Liver (tissue), 9 donors: ENCODE results near the gene FOXD2. TPM values are rescaled to one million over a fixed set of nuclear protein-coding genes. Genes with fewer than 3 reads are reported as not detected.

Experiments
- DNase-seq: peaks from one replicate; pipeline ENCODE4 v3.0.0-alpha.2; 2017; ENCODE audit warnings: low spot score
- H3K27ac ChIP-seq, 2 donors: one replicate each; pipeline ENCODE4 v1.7.0; 2013; ENCODE audit warnings: inconsistent platforms in 2 of 2, low read length in 2 of 2, control low read depth in 1 of 2, low read depth in 1 of 2, mild to moderate bottlenecking in 1 of 2
- H3K27me3 ChIP-seq, 4 donors: one replicate each; pipeline versions ENCODE4 v1.6.1 to v1.7.0; 2013; ENCODE audit warnings: low read length in 3 of 4, inconsistent platforms in 1 of 4, mild to moderate bottlenecking in 1 of 4, moderate library complexity in 1 of 4; ENCODE audit not compliant: control insufficient read depth in 4 of 4, insufficient read depth in 4 of 4
- H3K36me3 ChIP-seq, 4 donors: one replicate each; pipeline versions ENCODE4 v1.6.1 to v1.7.0; 2013; ENCODE audit warnings: low read length in 3 of 4, mild to moderate bottlenecking in 3 of 4, low read depth in 1 of 4, moderate library complexity in 1 of 4; ENCODE audit not compliant: control insufficient read depth in 4 of 4, insufficient read depth in 3 of 4
- H3K4me1 ChIP-seq, 4 donors: one replicate each; pipeline versions ENCODE4 v1.6.1 to v1.7.0; 2013; ENCODE audit warnings: low read length in 3 of 4, mild to moderate bottlenecking in 3 of 4, moderate library complexity in 1 of 4; ENCODE audit not compliant: control insufficient read depth in 4 of 4, insufficient read depth in 4 of 4
- H3K4me3 ChIP-seq, 3 donors: one replicate each; pipeline versions ENCODE4 v1.6.1 to v1.7.0; 2013; ENCODE audit warnings: low read length in 3 of 3, control low read depth in 1 of 3, low read depth in 1 of 3, mild to moderate bottlenecking in 1 of 3
- H3K9ac ChIP-seq, 2 donors: one replicate each; pipeline ENCODE4 v1.7.0; 2013; ENCODE audit warnings: low read length in 2 of 2, mild to moderate bottlenecking in 2 of 2, moderate library complexity in 2 of 2, control low read depth in 1 of 2, low read depth in 1 of 2
- H3K9me3 ChIP-seq, 4 donors: one replicate each; pipeline versions ENCODE4 v1.6.1 to v1.7.0; 2013; ENCODE audit warnings: low read length in 3 of 4; ENCODE audit not compliant: control insufficient read depth in 4 of 4
- CTCF ChIP-seq: fragments of 150-350 bp; IDR thresholded peaks from 2 replicates; pipeline ENCODE4 v1.5.1; 2017; ENCODE audit warnings: improper control_type of control experiment, low read depth, low read length; ENCODE audit not compliant: missing input control
- FOXA1 ChIP-seq: IDR thresholded peaks from 2 replicates; pipeline ENCODE4 v1.6.1; 2016; ENCODE audit warnings: antibody characterized with exemption
- FOXA2 ChIP-seq: IDR thresholded peaks from 2 replicates; pipeline ENCODE4 v1.6.1; 2016; ENCODE audit warnings: antibody characterized with exemption
- GABPA ChIP-seq, 2 donors: IDR thresholded peaks in 1 of 2; conservative IDR thresholded peaks in 1 of 2; 2 replicates each; pipeline ENCODE4 v1.6.1; 2016; ENCODE audit warnings: antibody characterized with exemption in 2 of 2, mild to moderate bottlenecking in 1 of 2, moderate library complexity in 1 of 2
- HNF4A ChIP-seq, 2 donors: conservative IDR thresholded peaks; 2 replicates each; pipeline ENCODE4 v1.6.1; 2016; ENCODE audit warnings: antibody characterized with exemption in 2 of 2, mild to moderate bottlenecking in 2 of 2
- JUND ChIP-seq, 2 donors: IDR thresholded peaks; 2 replicates each; pipeline ENCODE4 v1.6.1; 2016; ENCODE audit warnings: antibody characterized with exemption in 2 of 2
- NR2F2 ChIP-seq: IDR thresholded peaks from 2 replicates; pipeline ENCODE4 v1.6.1; 2016; ENCODE audit warnings: antibody characterized with exemption
- RAD21 ChIP-seq, 2 donors: IDR thresholded peaks; 2 replicates each; pipeline ENCODE4 v1.6.1; 2016; ENCODE audit warnings: antibody characterized with exemption in 2 of 2, mild to moderate bottlenecking in 2 of 2
- RXRA ChIP-seq, 2 donors: IDR thresholded peaks; 2 replicates each; pipeline ENCODE4 v1.6.1; 2017 to 2018; ENCODE audit warnings: antibody characterized with exemption in 2 of 2, mild to moderate bottlenecking in 1 of 2
- SP1 ChIP-seq: IDR thresholded peaks from 2 replicates; pipeline ENCODE4 v1.6.1; 2018; ENCODE audit warnings: antibody characterized with exemption, mild to moderate bottlenecking
- TAF1 ChIP-seq: conservative IDR thresholded peaks from 2 replicates; pipeline ENCODE4 v1.6.1; 2016; ENCODE audit warnings: antibody characterized with exemption, mild to moderate bottlenecking
- WGBS: extraction: QIAGEN DNeasy Blood & Tissue Kit; methylation state at CpG from one replicate; pipeline ENCODE4 v1.1.7; 2013; 5-methylcytosine and 5-hydroxymethylcytosine counted together
- polyA plus RNA-seq, 2 donors: library from polyadenylated mRNA; stranded (reverse) in 1 of 2; unstranded in 1 of 2; fragments of 200-250 nt in 1 of 2; fragments of >200 nt in 1 of 2; fragmentation: Nextera tagmentation in 1 of 2; extraction: Ambion mirVana in 1 of 2; gene quantifications; one replicate each; pipeline versions ENCODE4 v1.2.1 to v1.2.3, GENCODE V29; 2013 to 2015
- total RNA-seq, 2 donors: library from RNA; depleted of rRNA; stranded (reverse); fragments of >200 nt; gene quantifications; one replicate each; pipeline ENCODE4 v1.2.3, GENCODE V29; 2014
- TF ChIP-seq, protein P1 (sequence below): IDR thresholded peaks from 2 replicates; pipeline ENCODE4 v1.6.1; 2016; ENCODE audit warnings: antibody characterized with exemption
- TF ChIP-seq, protein P2 (sequence below): IDR thresholded peaks from 2 replicates; pipeline ENCODE4 v1.6.1; 2016; ENCODE audit warnings: antibody characterized with exemption
- TF ChIP-seq, protein P3 (sequence below): IDR thresholded peaks from 2 replicates; pipeline ENCODE4 v1.6.1; 2016; ENCODE audit warnings: antibody characterized with exemption, mild to moderate bottlenecking
- donor health status: healthy.
- donor health status: healthy.
- donor health status: healthy.
- donor health status: healthy.
- donor health status: healthy.

FOXD2 gene
- total and polyA plus RNA-seq, 4 donors: 0.05 to 0.17 (median 0.08) TPM; not detected in 1

- TF ChIP-seq, protein P1, sequence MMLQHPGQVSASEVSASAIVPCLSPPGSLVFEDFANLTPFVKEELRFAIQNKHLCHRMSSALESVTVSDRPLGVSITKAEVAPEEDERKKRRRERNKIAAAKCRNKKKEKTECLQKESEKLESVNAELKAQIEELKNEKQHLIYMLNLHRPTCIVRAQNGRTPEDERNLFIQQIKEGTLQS: no peak
- TF ChIP-seq TAF1 (no peak), HNF4A (conservative IDR thresholded peaks at IDR 0.05) (no peak)
These were observed 10.8 kb downstream of the FOXD2 start for GRCh38 chr1:47448462-47449222.

GRCh38 chr1:47449822-47450552, 12.1 kb downstream of the FOXD2 start:
- WGBS: 14% methylated on average over 36 of the region's 36 CpGs
- DNase-seq: peak; percentile 60
- Histone ChIP-seq H3K4me1 (peaks cover 0 to 10% (median 7%) of the 10 kb centered on the region in 4 donors), H3K9ac (no peak overlapping the region), H3K27me3 (peaks cover 0 to 18% (median 7%) of the 10 kb centered on the region in 4 donors), H3K9me3 (peaks cover 0 to under 1% (median 0%) of the 10 kb centered on the region in 4 donors), H3K4me3 (no peak overlapping the region), H3K27ac (no peak overlapping the region), H3K36me3 (no peaks in the 10 kb centered on the region)
- TF ChIP-seq RXRA (IDR thresholded peaks at IDR 0.05): peak; percentile 47 to 59
- TF ChIP-seq CTCF: peak; percentile 70
- TF ChIP-seq RAD21 (IDR thresholded peaks at IDR 0.05): peak; percentile 87 to 93
- no peak for TF ChIP-seq FOXA2
- TF ChIP-seq HNF4A (conservative IDR thresholded peaks at IDR 0.05): peak in 1 of 2 donors; percentile 31

More at GRCh38 chr1:47448462-47449222, 10.8 kb downstream of the FOXD2 start:
- Histone ChIP-seq H3K4me3 (no peak overlapping the region), H3K4me1 (peaks cover 0 to 17% (median 9%) of the 10 kb centered on the region in 4 donors), H3K36me3 (no peaks in the 10 kb centered on the region), H3K27me3 (peaks cover 0 to 24% (median 11%) of the 10 kb centered on the region in 4 donors), H3K9me3 (peaks cover 0 to 11% (median 1%) of the 10 kb centered on the region in 4 donors), H3K9ac (no peak overlapping the region), H3K27ac (no peak overlapping the region)
- 61% methylated on average over 4 of the region's 4 CpGs for WGBS
- no peak for DNase-seq

GRCh38 chr1:47450606-47451005, 12.8 kb downstream of the FOXD2 start:
- H3K27ac ChIP-seq: no peak overlapping the region
- no peak for DNase-seq
- WGBS: 70% methylated on average over 4 of the region's 4 CpGs
- H3K4me3 ChIP-seq: no peak overlapping the region
- H3K9ac ChIP-seq: no peak overlapping the region
- peaks cover 0 to 9% (median 7%) of the 10 kb centered on the region in 4 donors for H3K4me1 ChIP-seq
- H3K9me3 ChIP-seq: no peaks in the 10 kb centered on the region
- no peaks in the 10 kb centered on the region for H3K36me3 ChIP-seq
- peaks cover 0 to 14% (median 3%) of the 10 kb centered on the region in 4 donors for H3K27me3 ChIP-seq
- TF ChIP-seq, protein P2, sequence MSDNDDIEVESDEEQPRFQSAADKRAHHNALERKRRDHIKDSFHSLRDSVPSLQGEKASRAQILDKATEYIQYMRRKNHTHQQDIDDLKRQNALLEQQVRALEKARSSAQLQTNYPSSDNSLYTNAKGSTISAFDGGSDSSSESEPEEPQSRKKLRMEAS: no peak
- TF ChIP-seq SP1 (no peak), NR2F2 (no peak), GABPA (IDR thresholded peaks at IDR 0.05 in 1 of 2, conservative IDR thresholded peaks at IDR 0.05 in 1 of 2) (no peak), RAD21 (IDR thresholded peaks at IDR 0.05) (no peak), FOXA1 (no peak), TAF1 (no peak), JUND (IDR thresholded peaks at IDR 0.05) (no peak), CTCF (no peak), HNF4A (conservative IDR thresholded peaks at IDR 0.05) (no peak)
- TF ChIP-seq, protein P3, sequence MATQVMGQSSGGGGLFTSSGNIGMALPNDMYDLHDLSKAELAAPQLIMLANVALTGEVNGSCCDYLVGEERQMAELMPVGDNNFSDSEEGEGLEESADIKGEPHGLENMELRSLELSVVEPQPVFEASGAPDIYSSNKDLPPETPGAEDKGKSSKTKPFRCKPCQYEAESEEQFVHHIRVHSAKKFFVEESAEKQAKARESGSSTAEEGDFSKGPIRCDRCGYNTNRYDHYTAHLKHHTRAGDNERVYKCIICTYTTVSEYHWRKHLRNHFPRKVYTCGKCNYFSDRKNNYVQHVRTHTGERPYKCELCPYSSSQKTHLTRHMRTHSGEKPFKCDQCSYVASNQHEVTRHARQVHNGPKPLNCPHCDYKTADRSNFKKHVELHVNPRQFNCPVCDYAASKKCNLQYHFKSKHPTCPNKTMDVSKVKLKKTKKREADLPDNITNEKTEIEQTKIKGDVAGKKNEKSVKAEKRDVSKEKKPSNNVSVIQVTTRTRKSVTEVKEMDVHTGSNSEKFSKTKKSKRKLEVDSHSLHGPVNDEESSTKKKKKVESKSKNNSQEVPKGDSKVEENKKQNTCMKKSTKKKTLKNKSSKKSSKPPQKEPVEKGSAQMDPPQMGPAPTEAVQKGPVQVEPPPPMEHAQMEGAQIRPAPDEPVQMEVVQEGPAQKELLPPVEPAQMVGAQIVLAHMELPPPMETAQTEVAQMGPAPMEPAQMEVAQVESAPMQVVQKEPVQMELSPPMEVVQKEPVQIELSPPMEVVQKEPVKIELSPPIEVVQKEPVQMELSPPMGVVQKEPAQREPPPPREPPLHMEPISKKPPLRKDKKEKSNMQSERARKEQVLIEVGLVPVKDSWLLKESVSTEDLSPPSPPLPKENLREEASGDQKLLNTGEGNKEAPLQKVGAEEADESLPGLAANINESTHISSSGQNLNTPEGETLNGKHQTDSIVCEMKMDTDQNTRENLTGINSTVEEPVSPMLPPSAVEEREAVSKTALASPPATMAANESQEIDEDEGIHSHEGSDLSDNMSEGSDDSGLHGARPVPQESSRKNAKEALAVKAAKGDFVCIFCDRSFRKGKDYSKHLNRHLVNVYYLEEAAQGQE: no peak
- TF ChIP-seq, protein P1: no peak
